Hematopoietic multipotent progenitor cell treated with erythropoietin and hydrocortisone succinate and interleukin-3 and kit ligand, for 6 days (in vitro differentiated cells): ENCODE results near the gene CLEC16A.
A peak's percentile ranks its signal among the peaks of the same experiment; 100 is the strongest.

Experiments used
- DNase-seq: peaks from one replicate; pipeline ENCODE4 v3.0.0-alpha.2; 2015

The CLEC16A gene

DNA sequence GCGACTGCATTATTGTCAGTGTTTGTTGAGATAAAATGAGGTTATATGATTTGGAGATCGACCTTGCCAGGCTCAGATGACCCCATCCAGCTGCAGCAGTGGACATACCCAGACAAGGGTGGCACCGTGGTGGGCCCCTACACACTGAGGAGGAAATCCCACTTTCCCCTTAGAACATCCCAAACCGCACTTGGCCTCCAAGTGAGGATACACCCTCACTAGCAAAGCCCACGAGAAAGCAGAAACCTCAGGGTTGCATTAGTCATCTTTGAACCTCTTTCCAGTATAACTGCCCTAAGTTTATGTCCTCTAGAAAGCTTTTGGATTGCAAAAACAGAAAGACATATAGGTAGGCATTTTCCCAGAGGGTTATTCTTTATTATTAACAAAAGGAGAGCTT is 101.5 kb downstream of the CLEC16A start:
- no peak for DNase-seq

DNA sequence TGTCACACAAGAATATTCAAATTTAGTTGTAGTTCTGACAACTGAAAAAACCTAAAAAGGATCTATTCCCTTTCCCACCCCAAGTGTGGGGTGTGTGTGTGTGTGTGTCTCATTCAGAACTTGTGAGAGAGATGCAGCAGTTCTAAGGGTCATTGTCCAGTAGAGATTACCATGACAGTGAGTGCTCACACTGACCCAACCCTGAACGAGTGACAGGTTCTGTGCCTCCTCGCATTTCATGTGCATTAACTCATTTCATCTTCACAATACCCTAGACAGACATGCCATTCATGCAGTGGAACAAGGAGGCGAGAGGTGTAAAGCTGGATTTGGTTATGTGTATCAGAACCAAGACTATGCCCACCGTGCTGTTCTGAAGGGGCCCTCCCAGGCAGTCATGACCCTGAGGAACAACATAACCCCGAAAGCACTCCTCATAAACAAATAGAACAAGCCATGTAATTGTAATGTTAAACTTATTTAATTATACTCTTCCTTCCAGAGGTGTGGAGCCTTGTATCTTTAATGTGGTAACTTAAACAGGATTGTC is 102.1 kb downstream of the CLEC16A start:
- DNase-seq: no peak

DNA sequence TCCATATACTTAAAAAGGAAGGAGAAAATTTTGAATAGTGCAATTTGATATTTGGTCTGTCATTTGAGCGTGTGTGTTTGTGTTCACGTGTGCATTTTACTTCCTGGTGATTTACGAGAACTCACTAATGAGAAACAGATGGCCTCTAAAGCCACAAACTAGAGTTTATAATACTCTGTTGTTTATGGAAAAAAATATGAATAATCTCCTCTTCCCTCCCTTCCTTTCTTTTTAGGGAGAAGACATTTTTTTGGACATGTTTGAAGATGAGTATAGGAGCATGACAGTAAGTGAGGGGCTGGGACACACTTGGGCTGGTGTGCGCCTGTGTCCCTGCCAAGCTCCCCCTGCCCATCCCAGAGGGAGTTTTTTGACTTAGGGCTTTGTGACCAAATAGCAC is 102.7 kb downstream of the CLEC16A start:
- DNase-seq: no peak

GRCh38 chr16:11047939-11048800 is 103.8 kb downstream of the CLEC16A start:
- DNase-seq: no peak

DNA sequence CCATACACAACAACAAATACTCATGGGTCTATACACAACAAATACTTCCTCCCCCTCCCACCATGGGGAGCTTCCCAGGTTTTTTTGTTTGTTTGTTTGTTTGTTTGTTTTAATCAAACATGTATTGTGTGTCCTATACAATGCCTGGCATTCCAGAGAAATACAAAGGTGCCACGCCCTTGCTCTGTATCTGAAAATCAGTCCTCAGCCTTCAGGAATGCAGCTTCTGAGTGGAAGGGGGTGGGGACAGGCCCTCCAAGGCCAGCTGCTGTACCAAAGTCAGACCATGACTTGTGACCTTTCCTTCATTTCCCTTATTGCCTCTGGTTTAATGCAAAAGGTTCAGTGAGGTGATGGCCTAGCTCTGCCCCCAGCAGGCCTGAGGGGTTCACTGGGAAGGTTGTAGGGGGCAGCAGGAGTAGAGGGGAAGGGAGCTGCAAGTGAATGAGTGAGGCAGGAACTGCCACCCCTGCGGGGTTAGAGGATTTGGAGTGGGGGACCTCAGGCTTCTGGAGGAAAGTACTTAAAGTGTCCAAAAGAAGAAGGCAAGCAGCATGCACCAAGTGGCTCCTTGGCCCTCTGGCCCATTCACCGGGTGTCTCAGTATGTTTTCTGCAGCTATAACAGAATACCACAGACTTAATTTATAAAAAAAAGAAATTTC is 105.2 kb downstream of the CLEC16A start:
- DNase-seq: no peak

GRCh38 chr16:11050536-11050935 is 106.2 kb downstream of the CLEC16A start:
- no peak for DNase-seq

DNA sequence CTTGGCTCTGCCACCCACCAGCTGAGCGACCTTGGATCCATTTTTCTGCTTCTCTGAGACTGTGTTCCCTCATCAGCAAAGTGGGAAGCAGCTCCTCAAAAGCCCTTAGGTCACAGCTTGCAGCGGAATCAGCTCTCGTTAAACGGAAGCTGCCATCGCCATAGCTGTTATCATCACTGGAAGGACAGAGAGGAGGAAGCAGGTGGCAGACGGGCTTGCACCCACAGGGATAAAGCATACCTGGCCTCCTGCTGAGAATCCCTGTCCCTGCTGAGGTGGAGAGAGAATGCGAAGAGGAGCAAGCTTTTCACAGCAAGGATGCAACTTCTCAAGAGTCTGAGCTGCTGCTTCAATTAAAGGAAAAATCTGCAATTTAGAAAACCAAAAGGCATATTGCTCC is 106.6 kb downstream of the CLEC16A start:
- DNase-seq: peak; percentile 42

- DNase-seq: no peak
These were observed 107.1 kb downstream of the CLEC16A start for GRCh38 chr16:11051430-11051829.

GRCh38 chr16:11051879-11052808 is 107.8 kb downstream of the CLEC16A start:
- DNase-seq: peak; percentile 85

- no peak for DNase-seq
These were observed 109.6 kb downstream of the CLEC16A start for GRCh38 chr16:11053916-11054460.

DNA sequence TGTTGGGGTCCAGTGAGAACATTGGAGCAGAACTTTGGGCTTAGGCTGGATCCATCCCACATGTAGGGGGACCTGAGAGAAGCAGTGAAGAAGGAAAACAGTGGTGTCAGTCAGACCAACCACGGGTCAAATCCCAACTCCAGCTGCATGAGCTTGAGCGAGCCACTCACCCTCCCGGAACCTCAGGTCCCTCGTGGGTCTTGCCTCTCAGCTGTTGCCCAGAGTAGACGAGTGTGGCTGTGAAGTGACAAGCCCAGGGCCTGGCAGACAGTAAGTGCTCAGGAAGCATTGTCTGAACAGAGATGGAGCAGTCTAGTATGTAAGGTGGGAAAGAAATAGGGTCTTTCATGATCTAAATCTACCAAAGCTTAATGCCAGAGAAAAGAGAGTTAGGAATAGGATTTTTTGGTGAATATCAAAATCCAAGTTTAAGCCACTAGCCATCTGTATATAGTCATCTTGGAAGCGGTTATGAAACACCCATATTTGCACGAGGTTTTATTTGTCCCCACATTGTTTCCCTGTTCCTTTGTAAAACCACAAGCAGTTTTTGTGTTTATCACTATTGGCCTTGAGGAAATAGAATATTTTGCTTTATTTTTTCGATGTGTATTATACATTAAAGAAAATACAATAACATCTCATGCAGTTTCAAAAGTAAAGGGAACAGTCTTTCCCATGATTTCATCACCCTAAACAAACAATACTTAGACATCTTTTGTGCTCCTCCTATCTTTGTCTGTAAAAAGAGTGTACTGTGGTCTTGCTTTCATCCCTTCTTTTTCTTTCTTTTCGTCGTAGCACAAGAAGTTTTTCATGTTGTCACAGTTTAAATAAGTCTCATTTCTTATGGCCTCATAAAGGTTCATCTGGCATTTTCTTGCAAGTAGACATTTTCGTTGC is 112.0 kb downstream of the CLEC16A start:
- DNase-seq: no peak

GRCh38 chr16:11056993-11057649 is 112.8 kb downstream of the CLEC16A start:
- no peak for DNase-seq

- DNase-seq: no peak
These were observed 113.5 kb downstream of the CLEC16A start for GRCh38 chr16:11057711-11058345.

DNA sequence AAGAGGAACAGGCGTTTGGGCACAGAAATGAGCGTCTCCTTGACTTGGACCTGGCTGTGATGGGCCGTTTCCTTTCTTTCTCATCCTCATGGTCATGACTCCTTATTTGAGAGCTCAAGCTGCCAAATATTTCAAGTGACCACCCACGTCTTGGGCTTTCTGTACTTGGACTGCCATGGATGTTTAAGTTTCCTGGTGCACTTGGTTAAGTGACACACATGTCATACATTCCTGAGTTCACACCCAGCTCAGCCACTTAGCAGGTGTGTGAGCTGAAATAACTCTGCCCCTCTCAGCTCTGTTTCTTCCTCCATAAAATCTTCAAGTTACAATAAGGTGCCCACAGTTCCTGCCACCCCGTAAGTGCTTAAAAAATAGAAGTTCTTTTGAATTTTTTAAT is 114.5 kb downstream of the CLEC16A start:
- no peak for DNase-seq

DNA sequence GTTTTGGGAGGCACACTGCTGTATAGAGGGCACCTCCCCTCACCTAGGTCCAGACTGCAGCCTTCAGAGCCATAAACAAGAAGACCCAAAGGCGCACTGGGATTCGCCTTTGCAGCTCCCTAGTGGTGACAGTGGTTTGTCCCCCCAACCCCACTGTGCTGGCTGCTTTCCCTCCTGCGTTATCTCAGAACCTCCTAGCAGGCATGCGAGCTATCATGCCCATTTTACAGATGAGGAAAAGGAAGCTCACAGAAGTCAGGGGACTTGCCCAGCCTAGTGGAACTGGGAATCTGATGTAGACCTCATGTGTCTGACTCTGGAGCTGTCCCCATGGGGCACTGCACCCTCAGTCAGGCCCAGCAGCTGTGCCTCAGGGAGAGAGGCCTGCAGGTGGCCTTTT is 115.2 kb downstream of the CLEC16A start:
- no peak for DNase-seq

- no peak for DNase-seq
These were observed 116.0 kb downstream of the CLEC16A start for GRCh38 chr16:11060364-11060763.

GRCh38 chr16:11060842-11061241 is 116.5 kb downstream of the CLEC16A start:
- no peak for DNase-seq

DNA sequence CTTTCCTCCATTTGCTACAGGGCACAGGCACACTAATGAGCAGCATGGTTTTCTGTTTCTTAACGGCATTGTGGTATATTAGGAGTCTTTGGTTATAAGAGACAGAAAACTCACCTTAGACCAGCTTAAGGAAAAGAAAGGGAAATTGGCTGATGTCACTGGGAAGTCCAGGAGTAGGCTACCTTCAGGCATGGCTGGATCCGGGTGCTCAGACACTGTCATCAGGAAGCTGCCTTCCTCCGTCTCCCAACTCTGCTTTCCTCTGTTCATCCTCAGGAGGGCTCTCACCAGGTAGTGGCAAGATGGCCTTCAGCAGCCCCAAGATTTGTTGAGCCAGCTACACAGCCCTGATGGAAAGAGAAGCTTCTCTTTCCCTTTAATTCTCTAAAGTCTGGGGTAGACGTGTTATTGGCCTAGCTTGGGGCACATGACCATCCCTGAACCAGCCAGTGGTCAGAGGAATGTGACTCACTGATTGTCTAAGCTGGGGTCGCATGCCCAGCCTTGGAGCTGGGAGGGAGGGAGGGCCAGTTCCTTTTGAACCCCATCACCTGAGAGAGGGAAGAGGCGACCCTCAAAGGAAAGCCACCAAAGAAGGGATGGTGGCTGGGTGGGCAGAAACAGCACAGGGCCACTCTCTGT is 117.4 kb downstream of the CLEC16A start:
- DNase-seq: no peak

GRCh38 chr16:11063448-11064201 is 119.3 kb downstream of the CLEC16A start:
- DNase-seq: no peak
